ENCODE data around the gene MRTO4. TPM values are rescaled to one million over a fixed set of nuclear protein-coding genes. Genes with fewer than 3 reads are reported as not detected.

Gene MRTO4
- total and polyA plus RNA-seq, 2 of the 13 experiments (the other 11 are each of a cell fraction or from before 2014, with no cell fraction given): 28.1 to 59.2 TPM

- peak; percentile 99 for TF ChIP-seq ZBTB25 (CRISPR knock-in tag; IDR thresholded peaks at IDR 0.05)
- TF ChIP-seq POGK (CRISPR knock-in tag; conservative IDR thresholded peaks at IDR 0.05): peak; percentile 93
- no peak for TF ChIP-seq SOX13 (IDR thresholded peaks at IDR 0.05)
- TF ChIP-seq SOX13 (CRISPR knock-in tag; conservative IDR thresholded peaks at IDR 0.05 in 1 of 2, IDR thresholded peaks at IDR 0.05 in 1 of 2): peak in 1 of 2 experiments; percentile 71; a peak in 2 of 4 replicates
- 0 out of 2 replicates have a peak, but pooled peaks have one; percentile 7 for TF ChIP-seq ZNF652 (CRISPR knock-in tag; IDR thresholded peaks at IDR 0.05; ENCODE audit: borderline replicate concordance, low read depth)
- TF ChIP-seq U2AF1 (optimal IDR thresholded peaks at IDR 0.05; ENCODE audit: low read depth, low read length): no peak
- peak; percentile 79 for TF ChIP-seq HDAC2 (CRISPR knock-in tag; IDR thresholded peaks at IDR 0.05)
- no peak for TF ChIP-seq ZKSCAN5 (CRISPR knock-in tag; IDR thresholded peaks at IDR 0.05)
- TF ChIP-seq, protein P1, sequence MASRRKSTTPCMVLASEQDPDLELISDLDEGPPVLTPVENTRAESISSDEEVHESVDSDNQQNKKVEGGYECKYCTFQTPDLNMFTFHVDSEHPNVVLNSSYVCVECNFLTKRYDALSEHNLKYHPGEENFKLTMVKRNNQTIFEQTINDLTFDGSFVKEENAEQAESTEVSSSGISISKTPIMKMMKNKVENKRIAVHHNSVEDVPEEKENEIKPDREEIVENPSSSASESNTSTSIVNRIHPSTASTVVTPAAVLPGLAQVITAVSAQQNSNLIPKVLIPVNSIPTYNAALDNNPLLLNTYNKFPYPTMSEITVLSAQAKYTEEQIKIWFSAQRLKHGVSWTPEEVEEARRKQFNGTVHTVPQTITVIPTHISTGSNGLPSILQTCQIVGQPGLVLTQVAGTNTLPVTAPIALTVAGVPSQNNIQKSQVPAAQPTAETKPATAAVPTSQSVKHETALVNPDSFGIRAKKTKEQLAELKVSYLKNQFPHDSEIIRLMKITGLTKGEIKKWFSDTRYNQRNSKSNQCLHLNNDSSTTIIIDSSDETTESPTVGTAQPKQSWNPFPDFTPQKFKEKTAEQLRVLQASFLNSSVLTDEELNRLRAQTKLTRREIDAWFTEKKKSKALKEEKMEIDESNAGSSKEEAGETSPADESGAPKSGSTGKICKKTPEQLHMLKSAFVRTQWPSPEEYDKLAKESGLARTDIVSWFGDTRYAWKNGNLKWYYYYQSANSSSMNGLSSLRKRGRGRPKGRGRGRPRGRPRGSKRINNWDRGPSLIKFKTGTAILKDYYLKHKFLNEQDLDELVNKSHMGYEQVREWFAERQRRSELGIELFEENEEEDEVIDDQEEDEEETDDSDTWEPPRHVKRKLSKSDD (CRISPR knock-in tag; IDR thresholded peaks at IDR 0.05; ENCODE audit: low read depth): peak; percentile 99
- TF ChIP-seq MAFG (CRISPR knock-in tag; IDR thresholded peaks at IDR 0.05): no peak
- TF ChIP-seq, protein P2, sequence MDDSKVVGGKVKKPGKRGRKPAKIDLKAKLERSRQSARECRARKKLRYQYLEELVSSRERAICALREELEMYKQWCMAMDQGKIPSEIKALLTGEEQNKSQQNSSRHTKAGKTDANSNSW (CRISPR knock-in tag; IDR thresholded peaks at IDR 0.05; ENCODE audit: borderline replicate concordance): peak; percentile 74; the same call in 1 of the 2 replicates
- peak; percentile 69; the same call in 1 of the 2 replicates for TF ChIP-seq PRDM15 (CRISPR knock-in tag; IDR thresholded peaks at IDR 0.05)
- no peak for TF ChIP-seq ZNF296 (CRISPR knock-in tag; conservative IDR thresholded peaks at IDR 0.05)
- TF ChIP-seq TOPORS (CRISPR knock-in tag; IDR thresholded peaks at IDR 0.05): no peak
- 0 out of 2 replicates have a peak, but pooled peaks have one; percentile 3 for TF ChIP-seq ARNTL (CRISPR knock-in tag; IDR thresholded peaks at IDR 0.05)
- TF ChIP-seq ZNF251 (CRISPR knock-in tag; IDR thresholded peaks at IDR 0.05): no peak
- peak; percentile 14 for TF ChIP-seq TBL1XR1 (IDR thresholded peaks at IDR 0.05; ENCODE audit: borderline replicate concordance, low read length, partially characterized antibody)
- no peak for TF ChIP-seq ZSCAN30 (CRISPR knock-in tag; IDR thresholded peaks at IDR 0.05)
- peak; percentile 95 for TF ChIP-seq POGZ (CRISPR knock-in tag; IDR thresholded peaks at IDR 0.05)
These were observed 41.4 kb upstream of the MRTO4 start, which contains the start of gene UBR4 (continued) for GRCh38 chr1:19209990-19210771.
